A549 treated with ZK216348 at 1 μM for 4 hours (cell line): ENCODE measurements around the gene FST. TPM values are rescaled to one million over a fixed set of nuclear protein-coding genes. Genes with fewer than 3 reads are reported as not detected.

Experiments used
- total RNA-seq: library from RNA; stranded (reverse); fragments of 200-300 nt; extraction: Qiagen RNA extraction; gene quantifications from 5 replicates; pipeline ENCODE4 v1.2.3, GENCODE V29; 2022; ENCODE audit warnings: low read depth

The FST gene
- 3.0 to 4.5 TPM (median 4.4 TPM) in 5 replicates for total RNA-seq

GRCh38 chr5:53480416-53481158 is at the start of gene FST:
TSS of gene FST (plus strand) at chr5:53480629. CDS start at chr5:53480792, 163 bp downstream.

Other genes starting within 250 kb of the FST start
- gene NDUFS4, start 80.0 kb downstream of the FST start, total RNA-seq: 102 to 163 TPM (median 109 TPM) in 5 replicates